ENCODE results near the gene FGD2.

FGD2 gene

GRCh38 chr6:37036146-37036545 lies 30.7 kb downstream of the FGD2 start:
- TF ChIP-seq CTCF (IDR thresholded peaks at IDR 0.05), result no peak

- no peak for TF ChIP-seq CTCF (IDR thresholded peaks at IDR 0.05)
Measured at GRCh38 chr6:37038292-37039198, 33.1 kb downstream of the FGD2 start.

GRCh38 chr6:37039958-37040357 lies 34.5 kb downstream of the FGD2 start:
- TF ChIP-seq CTCF (IDR thresholded peaks at IDR 0.05), result no peak

- TF ChIP-seq CTCF (IDR thresholded peaks at IDR 0.05), result no peak
Measured at GRCh38 chr6:37041521-37041920, 36.1 kb downstream of the FGD2 start.

- TF ChIP-seq CTCF (IDR thresholded peaks at IDR 0.05), result no peak
Measured at GRCh38 chr6:37042150-37042549, 36.7 kb downstream of the FGD2 start.

GRCh38 chr6:37047346-37047688 lies 41.9 kb downstream of the FGD2 start:
- no peak for TF ChIP-seq CTCF (IDR thresholded peaks at IDR 0.05)

- TF ChIP-seq CTCF (IDR thresholded peaks at IDR 0.05), result no peak
Measured at GRCh38 chr6:37047689-37048402, 42.4 kb downstream of the FGD2 start.
